GM18498 (cell line): ENCODE measurements around the gene ITK.
"Not testable (repeated sequence)": the region's sequence is repeated elsewhere in the genome, so short reads cannot be mapped to it uniquely, and the experiment has no call there.

Experiments
- ATAC-seq: cut with Tn5 transposase; IDR thresholded peaks from one replicate; pipeline ENCODE4 v1.9.1; 2021; ENCODE audit warnings: mild to moderate bottlenecking, moderate library complexity; ENCODE audit not compliant: unreplicated experiment

Gene ITK

DNA sequence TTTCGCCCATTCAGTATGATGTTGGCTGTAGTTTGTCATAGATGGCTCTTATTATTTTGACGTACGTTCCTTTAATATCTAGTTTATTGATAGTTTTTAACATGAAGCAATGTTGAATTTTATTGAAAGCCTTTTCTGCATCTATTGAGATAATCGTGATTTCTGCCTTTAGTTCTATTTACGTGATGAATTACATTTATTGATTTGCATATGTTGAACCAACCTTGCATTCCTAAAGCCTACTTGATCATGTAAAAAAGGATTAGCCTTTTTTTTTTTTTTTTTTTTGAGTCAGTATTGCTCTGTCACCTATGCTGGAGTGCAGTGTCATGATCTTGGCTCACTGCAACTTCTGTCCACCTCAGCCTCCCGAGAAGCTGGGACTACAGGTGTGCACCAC lies 25.1 kb downstream of the ITK start:
- ATAC-seq: no peak

DNA sequence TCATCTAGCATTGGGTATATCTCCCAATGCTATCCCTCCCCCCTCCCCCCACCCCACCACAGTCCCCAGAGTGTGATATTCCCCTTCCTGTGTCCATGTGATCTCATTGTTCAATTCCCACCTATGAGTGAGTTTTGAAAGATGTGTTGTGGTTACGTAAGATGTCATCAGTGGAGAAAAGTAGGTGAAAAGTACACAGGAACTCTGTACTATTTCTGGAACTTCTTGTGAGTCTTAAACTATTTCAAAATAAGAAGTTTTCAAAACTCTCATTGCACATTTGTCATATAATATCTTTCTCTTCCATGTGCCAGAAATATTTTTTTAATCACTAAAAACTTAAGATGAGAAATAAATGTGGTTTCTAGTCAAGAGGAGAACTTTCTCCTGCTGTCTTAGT lies 30.0 kb downstream of the ITK start:
- not testable (repeated sequence) for ATAC-seq

DNA sequence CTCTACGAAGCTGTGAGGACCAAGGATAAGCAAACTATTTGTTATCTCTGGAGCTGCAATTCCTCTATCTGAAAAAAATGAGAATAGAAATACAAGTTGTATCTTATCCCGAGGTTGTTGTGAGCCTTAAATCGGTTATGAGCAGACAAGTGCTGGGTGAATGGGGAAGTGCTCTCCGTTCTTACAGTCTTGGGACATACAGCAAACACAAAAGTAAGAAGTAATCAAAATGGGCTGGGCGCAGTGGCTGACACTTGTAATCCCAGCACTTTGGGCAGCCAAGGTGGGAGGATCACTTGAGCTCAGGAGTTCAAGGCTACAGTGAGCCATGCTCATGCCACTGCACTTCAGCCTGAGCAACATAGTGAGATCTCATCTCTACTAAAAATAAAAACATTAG lies 31.7 kb downstream of the ITK start:
- no peak for ATAC-seq

DNA sequence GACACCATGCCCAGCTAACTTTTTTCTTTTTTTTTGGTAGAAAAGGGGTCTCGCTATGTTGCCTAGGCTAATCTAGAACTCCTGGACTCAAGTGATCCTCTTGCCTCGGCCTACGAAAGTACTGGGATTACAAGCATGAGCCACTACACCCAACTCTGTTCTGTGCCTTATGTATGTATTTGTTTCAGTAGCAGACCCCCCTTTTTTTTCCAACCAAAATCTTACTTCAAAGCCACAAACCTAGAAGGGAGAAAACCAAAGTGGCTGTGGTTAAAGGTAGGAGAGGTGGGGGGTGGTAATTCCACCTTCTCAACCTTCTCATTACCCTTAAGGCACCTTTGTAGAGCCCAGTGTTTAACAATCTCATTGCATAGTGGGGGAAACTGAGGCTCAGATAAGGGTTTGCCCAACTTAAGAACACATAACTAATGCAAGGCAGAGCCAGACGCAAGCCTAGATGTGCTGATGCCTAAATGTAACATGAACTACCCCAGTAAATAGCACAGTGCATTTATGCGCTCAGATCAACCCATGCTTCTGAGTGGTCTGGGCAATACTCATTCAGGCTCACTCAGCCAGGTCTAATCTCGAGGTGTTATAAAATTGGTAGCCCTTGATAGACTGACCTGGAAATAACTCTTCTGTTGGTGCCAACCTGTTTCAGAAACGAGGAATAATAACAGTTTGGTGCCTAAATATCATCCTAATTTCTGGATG lies 33.0 kb downstream of the ITK start:
- no peak for ATAC-seq

DNA sequence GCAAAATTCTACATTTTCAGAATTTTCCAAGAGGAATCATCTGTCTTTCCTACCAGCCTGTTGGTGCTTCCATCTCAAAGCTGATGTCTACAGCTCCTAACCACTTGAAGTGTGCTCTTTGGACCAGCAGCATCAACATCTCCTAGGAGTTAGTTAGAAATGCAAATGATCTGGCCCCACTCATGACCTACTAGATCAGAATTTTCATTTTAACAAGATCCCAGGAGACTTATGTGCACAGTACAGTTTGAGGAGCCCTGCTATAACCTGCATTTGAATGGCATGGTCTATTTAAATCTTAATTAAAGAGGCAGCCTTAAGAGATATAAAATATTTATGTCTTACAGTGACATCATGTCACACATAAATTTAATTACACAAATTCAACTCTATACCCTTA lies 33.8 kb downstream of the ITK start:
- no peak for ATAC-seq

DNA sequence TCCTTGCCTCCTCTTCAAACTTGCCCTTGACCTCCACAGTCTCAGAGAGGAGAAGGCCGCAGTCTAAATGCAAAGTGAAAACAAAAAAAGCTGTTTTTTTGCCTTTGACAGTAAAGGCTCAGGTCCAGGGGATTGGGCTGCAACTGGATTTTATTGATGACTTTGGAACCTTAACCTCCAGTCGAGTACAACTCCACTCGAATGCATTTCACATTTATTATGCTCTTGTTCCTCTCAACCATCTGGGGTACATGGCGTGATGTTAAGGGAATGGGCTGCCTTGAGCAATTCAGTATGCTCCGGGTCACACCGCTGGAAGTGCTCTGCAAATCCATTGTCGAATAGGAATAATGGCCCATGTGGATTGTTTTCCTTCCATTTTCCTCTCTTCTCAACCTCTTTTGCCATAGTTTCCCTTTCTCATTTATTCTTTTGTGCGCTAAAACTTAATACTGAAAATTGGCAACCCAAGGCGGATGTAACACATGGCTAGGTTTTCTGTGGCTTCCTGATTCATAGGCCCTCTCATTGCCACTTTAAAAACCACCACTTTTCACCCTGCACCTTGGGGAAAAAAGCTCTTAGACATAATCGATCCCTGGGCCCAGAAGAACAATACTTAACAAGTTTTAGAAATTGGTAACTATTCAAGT lies 34.3 kb downstream of the ITK start:
- peak; percentile 54 for ATAC-seq

DNA sequence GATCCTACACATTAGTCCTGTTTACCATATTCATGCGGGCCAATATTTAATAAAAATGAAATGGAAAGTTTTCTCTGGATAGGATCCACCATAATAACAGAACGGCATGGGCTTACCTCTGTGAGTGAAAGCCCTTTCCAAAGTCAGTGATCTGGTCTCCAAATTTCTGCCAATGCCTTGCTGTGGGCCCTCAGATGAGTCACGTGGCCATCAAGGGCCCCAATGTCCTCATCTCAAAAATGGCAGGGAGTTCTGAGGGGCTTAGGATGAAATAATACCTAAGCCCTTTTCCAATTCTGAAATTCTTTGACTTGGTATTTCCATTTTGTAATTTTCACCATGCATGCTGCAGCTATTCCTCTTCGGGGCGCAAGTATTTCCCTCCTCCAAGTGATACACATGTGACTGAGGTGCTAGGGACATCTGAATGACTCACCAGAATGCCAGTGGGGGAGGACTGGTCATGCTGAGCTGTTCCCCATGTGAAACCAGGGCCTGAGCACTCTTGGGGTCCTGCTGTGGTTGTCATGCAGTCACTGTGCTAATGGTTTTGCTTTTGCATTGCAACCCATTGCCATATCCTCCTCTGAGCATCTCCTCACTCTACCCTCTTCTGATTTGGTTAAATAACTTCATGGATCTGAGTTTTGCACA lies 35.0 kb downstream of the ITK start:
- ATAC-seq: no peak

DNA sequence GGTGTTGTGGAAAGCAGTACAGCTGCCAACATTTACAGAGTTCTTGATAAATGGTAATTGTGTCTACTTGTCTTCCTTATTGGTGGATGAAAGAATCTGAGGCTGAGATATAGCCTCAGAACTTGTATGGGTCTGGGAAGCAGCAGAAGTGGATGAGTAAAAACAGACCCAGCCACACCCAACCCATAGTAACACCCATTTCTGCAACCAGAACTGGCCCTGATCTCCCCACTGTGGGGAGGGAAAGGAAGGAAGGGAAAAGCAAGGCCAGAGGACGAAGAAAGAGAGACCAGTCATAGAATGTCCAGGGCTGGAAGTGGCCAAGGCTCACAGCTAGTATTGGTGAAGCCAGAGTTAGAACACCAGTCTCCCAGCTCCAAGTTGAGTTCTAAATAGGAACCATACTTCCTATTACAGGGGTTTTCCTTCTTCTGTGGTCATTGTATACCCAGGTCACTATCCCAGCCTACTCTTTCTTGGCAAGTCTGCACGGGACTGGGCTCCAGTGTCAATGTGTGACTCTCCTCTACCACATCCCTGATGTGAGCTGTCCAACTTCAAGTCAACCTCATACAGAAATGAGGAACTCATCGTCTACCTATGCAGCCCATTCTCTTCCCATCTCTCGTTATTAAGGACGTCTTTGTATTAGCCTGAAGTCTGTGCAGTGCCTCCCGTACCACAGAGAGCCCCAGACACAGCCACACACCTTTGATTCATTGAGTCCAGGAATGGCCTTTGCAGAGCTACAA lies 35.9 kb downstream of the ITK start:
- ATAC-seq: no peak

DNA sequence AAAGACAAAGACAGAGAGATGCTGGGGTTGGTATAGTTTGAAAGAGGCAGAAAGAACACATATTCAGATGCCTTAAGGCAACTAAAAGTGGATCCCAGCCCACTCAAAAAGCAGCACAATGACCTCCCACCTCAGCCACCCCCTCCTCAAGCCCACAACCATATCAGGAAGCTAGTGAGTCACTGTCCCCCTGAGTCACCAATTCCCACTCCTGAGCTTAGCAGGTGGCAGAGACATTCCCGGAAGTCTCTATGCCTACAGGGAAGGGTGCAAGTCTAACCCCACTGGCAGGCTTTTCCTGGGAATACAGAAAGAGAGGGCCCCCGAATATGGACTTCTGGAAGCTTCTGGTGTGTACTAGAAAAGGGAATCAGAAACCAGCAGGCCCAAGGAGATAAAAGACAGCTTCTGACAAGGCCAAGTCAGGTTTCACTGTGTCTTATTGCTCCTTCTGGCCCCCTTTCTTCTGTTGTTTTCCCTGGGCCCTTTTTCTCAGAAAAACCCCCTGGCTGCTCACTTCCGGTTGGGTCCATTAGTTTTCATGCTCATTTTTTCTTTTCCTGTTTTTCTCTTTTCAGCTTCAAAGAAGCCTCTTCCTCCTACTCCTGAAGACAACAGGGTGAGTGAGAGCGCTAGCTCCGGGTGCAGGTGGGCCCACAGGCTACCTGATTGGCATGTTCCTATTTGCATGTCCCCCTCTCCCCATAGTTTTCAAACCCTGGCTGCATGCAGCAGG lies 36.8 kb downstream of the ITK start:
- no peak for ATAC-seq

DNA sequence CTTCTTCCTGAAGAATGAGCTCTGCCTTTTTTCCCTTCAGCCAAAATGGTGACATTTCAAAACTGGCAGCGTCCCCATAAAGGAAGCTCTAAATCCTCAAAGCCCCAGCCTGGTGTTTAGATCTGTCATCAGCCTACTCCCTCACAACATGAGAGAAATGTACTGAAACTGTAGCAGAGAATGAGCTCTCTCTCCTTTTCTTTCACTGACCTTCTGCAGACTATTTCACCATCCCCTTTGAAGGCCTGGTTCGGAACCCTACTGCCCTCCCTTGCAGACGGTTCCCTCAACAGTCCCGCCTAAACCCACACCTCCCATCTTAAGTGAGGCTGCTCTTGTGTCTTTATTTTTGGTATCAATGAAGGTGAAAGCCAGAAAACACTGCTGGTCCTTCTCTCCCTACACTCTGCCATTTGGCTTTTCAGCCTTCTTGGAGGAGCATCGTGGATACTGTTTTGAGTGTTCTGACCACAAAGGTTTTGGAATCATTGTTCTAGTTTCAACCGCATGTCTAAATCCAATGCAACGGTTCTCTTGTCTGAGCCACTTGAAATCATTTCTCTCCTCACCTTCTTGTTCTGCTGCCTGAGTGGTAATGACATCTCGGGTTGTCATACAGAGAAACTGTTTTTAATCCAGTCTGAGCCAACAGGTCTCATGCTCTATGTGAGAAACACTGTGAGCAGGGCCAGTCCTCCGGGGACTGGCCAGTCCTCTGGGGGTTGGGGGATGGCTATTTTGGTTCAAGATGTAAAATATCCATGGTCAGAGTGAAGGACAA lies 39.0 kb downstream of the ITK start:
- ATAC-seq: peak; percentile 60

DNA sequence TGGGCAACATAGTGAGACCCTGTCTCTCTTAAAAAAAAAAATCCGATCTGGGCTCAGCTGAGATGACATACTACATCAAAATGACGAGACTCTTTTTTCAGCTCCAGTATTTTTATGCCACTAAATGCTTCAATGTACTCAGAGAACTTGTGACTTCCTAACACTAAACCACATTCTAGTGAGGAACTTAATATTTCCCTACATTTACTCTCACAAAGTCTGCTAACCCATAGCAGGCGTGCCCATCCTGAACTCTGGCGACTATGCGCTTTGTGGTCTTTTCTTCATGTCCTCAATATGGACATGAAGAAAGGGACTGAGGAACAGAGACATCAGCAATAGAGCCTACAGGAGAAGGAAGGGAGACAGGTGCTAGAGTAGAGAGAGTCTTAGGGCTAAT lies 41.3 kb downstream of the ITK start:
- no peak for ATAC-seq

DNA sequence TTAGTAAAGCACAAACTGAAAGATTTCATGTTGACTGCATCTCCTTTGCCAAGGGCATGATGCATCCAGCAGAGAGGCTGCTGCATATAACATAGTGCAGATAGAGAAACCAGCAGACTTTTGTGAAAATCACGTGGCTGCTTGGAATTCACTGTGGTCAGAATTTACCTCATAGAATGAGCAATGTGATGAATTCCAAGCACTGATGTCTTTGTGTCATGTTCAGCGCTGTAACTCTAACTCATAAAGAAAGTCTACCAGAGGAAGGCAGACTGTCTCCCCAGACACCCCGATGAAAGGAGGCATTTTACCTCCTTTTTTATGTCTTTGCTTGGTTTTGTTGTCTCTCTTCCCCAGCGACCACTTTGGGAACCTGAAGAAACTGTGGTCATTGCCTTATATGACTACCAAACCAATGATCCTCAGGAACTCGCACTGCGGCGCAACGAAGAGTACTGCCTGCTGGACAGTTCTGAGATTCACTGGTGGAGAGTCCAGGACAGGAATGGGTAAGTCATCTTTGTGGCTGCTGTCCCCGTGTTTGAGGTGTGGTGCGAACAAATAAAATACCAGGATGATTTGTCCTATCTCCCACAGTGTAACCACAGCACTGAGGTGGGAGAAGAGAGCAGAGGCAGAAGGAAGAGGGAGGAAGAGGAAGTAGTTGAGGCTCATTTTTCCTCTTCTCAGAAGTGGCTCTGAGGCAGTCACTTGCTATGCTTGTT lies 42.0 kb downstream of the ITK start:
- ATAC-seq: no peak

DNA sequence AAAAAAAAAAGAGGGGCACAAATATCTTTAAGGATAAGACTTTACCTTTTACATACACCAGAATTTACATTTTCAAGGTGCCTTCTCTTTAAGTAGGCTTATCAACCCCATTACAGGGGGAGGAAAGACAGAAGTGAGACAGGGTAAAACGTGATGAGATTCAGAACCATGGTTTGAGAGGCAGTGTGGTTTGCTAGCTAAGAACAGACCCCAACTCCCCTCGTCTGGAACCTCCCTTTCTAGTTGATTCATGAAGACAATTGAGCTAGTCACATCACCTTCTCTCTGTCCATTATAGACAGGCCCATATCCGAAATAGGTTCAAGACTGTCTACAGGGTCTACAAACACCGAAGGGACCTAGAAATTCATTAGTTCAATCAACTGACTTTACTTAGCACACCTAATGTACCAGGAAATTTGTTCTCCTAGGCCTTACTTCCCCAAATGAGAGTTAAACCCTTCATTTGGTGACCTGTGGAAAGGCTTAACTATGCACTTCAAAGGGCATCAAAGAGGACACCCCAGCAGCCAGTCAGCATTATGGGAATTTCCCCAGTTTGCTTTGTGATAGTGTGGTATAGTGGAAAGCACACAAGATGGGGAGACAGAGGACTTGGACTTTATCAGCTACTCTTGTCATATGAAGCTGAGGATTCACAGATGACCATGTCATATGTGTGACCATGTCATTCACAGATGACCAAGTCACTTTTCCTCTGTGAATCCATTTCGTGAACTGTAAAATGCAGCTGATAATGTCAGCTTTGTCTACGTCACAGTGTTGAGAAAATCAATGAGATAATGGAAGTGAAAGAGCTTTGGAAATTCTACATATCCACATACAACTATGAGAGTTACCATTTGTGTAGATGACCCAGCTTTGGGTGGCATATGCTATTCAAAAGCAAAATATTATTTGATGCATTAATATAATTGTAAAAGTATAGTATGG lies 45.1 kb downstream of the ITK start:
- ATAC-seq: no peak

DNA sequence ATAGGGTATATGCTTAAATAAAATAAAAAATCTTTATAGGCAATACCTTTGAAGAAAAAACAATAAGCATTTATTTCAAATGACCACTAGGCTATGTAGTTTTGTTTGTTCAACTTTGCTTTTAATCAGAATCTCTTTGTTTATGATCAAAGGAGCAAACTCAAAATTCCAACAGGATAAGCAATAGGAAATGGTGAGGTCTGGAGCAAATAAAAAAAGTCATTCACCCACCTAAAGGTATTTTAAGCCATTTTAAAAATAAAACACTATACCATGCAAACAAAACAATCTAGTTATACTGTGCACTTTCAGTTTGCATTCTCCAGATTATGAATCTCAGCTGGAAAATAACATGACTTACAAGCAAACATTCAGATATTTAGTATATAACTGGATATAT lies 50.0 kb downstream of the ITK start:
- no peak for ATAC-seq

DNA sequence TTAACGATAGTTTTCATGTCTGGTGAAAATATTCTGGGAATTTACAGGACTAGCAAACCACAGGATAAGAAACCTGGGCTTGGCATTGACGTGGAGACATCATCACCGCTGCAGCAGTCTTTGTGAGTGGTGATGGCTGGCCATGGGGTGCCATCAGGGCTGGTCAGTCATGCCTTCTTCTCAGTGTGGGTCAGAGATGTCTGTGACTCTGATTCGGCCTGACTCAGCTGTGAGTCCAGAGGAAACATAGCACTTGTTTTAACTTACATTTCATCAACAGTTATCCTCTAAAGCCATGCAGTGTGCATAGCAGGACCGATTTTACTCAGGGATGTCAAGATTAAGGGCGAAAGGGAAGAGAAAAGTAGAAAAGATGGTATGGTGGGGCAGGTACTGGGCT lies 52.1 kb downstream of the ITK start:
- no peak for ATAC-seq

DNA sequence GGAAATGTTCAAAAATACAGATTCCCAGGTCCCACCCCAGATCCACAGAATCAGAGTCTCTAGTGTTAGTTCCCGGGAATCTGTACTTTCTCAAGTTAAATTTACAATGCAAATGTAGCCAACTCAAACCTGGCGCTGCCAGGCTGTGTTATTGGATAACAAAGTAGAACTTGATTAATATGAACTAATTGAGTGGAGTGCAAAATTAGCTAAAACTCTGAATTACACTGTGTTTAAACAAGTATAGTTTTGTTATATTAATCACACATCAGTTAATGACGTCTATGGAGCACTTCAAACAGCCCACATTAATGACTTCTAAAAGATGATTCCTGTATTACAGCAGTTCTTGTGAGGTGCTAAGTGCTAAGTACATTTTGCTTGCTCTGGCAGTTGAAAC lies 52.9 kb downstream of the ITK start:
- ATAC-seq: no peak

DNA sequence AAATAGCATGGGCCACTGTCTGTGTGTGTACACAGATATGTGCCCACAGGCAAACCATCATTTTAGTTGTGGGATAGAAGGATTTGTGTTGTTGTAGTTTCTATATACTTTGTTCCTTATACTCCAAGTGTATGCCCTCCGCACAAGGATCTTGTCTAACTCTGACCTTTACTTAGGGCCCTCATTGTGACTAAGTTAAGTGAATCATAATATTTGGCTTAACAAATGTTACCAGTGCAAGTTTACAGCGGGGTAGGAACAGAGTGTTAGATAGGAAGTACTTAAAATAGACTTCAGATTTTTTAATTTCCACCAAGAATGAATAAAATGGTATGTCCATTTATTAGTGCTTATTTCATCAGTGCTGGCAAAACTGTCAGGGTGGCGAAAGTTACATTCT lies 55.8 kb downstream of the ITK start:
- no peak for ATAC-seq

DNA sequence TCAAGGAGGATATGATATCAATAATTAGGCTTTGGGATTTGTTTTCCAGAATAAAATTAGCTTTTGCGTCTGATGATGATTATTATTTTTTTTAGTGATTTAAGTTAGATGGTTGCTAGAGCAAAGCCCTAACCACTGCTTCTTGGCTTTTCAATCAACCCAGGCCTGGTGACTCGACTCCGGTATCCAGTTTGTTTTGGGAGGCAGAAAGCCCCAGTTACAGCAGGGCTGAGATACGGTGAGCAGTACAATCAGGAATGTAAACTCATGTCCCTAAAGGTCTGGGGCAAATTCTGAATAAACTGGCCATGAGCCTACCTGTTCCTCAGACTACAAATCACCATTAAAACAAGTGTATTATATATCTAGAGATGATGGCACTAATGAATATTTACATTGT lies 60.8 kb downstream of the ITK start:
- ATAC-seq: no peak
